Lower leg skin (tissue), 4 donors: Measurements from ENCODE around the gene NPRL2. TPM values are rescaled to one million over a fixed set of nuclear protein-coding genes. Genes with fewer than 3 reads are reported as not detected.

Experiments
- DNase-seq, 2 donors: peaks; one replicate each; pipeline ENCODE4 v3.0.0-alpha.2; 2019; ENCODE audit warnings: low spot score in 2 of 2
- H3K4me3 ChIP-seq: fragments of 200-600 bp; sonication (generic); 2 replicates; pipeline ENCODE4 v1.5.1; 2017; ENCODE audit warnings: mild to moderate bottlenecking, low read depth; ENCODE audit not compliant: poor library complexity, severe bottlenecking
- POLR2A ChIP-seq, 2 donors: fragments of 450-650 bp; IDR thresholded peaks; one replicate each; pipeline ENCODE4 v1.6.1; 2016 to 2017; ENCODE audit warnings: antibody characterized with exemption in 2 of 2, mild to moderate bottlenecking in 1 of 2, moderate library complexity in 1 of 2
- WGBS, 2 donors: methylation state at CpG; one replicate each; pipeline ENCODE4 v1.1.5; 2018; 5-methylcytosine and 5-hydroxymethylcytosine counted together
- intact Hi-C: fragments of 100-400 bp; cut with DNase I; formaldehyde crosslinking; loops from one replicate; pipeline ENCODE4 v1.15.0; 2023; ENCODE audit warnings: low total_unique reads
- total RNA-seq, 4 donors: library from RNA; depleted of rRNA; stranded (reverse); fragments of >200 nt; gene quantifications; one replicate each; pipeline ENCODE4 v1.1.0, GENCODE V29; 2016
- TF ChIP-seq, protein P1 (sequence below), 3 donors: fragments of 450-650 bp; IDR thresholded peaks; one replicate each; pipeline ENCODE4 v1.5.1; 2016; ENCODE audit warnings: antibody characterized with exemption in 3 of 3, mild to moderate bottlenecking in 3 of 3, moderate library complexity in 2 of 3

NPRL2 gene
- total RNA-seq, 4 donors from 2014 or later: 17.3 to 28.0 (median 23.2) TPM

DNA sequence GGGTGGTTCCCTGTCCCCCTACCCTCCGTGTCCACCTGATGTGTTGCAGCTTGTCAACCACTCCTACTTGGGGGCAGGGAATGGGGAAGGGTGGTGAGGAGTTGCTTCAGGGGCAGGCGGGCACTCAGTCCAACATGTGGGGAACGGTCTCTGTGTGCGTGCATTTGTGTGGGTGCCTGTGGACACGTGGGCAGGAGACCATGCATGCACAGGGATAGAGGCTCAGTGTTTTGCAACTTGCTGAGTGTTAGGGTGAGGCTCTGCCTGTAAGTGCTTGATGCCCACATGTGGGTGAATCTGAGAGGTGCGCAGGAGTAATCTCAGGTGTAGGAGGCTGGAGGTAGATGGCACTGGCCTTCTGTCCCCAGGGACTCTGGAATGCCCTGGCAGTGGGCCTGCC lies 33.2 kb upstream of the NPRL2 start:
- TF ChIP-seq, protein P1, sequence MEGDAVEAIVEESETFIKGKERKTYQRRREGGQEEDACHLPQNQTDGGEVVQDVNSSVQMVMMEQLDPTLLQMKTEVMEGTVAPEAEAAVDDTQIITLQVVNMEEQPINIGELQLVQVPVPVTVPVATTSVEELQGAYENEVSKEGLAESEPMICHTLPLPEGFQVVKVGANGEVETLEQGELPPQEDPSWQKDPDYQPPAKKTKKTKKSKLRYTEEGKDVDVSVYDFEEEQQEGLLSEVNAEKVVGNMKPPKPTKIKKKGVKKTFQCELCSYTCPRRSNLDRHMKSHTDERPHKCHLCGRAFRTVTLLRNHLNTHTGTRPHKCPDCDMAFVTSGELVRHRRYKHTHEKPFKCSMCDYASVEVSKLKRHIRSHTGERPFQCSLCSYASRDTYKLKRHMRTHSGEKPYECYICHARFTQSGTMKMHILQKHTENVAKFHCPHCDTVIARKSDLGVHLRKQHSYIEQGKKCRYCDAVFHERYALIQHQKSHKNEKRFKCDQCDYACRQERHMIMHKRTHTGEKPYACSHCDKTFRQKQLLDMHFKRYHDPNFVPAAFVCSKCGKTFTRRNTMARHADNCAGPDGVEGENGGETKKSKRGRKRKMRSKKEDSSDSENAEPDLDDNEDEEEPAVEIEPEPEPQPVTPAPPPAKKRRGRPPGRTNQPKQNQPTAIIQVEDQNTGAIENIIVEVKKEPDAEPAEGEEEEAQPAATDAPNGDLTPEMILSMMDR (IDR thresholded peaks at IDR 0.05): no peak
- no peak for TF ChIP-seq POLR2A (IDR thresholded peaks at IDR 0.05)
- WGBS, 2 donors: 55 to 60% methylated on average over 6 of the region's 6 CpGs
- intact Hi-C loops: no loop called here
- no peak overlapping the region for H3K4me3 ChIP-seq
- no peak for DNase-seq

DNA sequence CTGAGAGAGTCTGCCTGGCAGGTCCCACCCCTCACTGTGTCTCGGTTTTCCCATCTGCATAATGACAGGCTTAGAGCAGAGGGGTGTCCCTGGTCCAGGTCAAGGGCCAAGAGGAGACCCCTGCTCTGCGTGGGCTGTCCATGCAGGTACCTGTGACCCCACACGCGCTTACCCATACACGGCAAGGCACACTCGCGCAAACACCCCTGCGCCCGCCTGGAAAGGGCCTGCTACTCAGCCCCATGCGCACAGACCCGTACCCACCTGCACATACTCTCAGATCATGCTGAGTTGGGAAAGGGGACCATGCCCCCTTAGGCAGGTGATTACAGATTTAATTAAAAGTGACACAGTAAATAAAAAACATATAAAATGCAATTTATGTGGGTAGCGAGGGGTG lies 32.1 kb upstream of the NPRL2 start:
- intact Hi-C loops: no loop called here
- no peak for DNase-seq
- WGBS, 2 donors: 91% methylated on average over 12 of the region's 12 CpGs
- no peak overlapping the region for H3K4me3 ChIP-seq
- TF ChIP-seq, protein P1 (IDR thresholded peaks at IDR 0.05): no peak
- no peak for TF ChIP-seq POLR2A (IDR thresholded peaks at IDR 0.05)

GRCh38 chr3:50381383-50381782 lies 30.8 kb upstream of the NPRL2 start:
- intact Hi-C loops: no loop called here
- no peak for DNase-seq
- WGBS, 2 donors: 77 to 79% methylated on average over 2 to 4 of the region's 4 CpGs
- no peak overlapping the region for H3K4me3 ChIP-seq
- no peak for TF ChIP-seq POLR2A (IDR thresholded peaks at IDR 0.05)
- TF ChIP-seq, protein P1 (IDR thresholded peaks at IDR 0.05): no peak

- H3K4me3 ChIP-seq: no peak overlapping the region
- DNase-seq: no peak
- TF ChIP-seq POLR2A (IDR thresholded peaks at IDR 0.05): no peak
- TF ChIP-seq, protein P1 (IDR thresholded peaks at IDR 0.05): no peak
- intact Hi-C loops: no loop called here
- 84 to 85% methylated on average over 17 of the region's 17 CpGs for WGBS, 2 donors
These were observed 30.0 kb upstream of the NPRL2 start for GRCh38 chr3:50380405-50381085.

- 84 to 90% methylated on average over 17 of the region's 17 CpGs for WGBS, 2 donors
- H3K4me3 ChIP-seq: no peak overlapping the region
- intact Hi-C loops: no loop called here
- DNase-seq: no peak
- TF ChIP-seq, protein P1 (IDR thresholded peaks at IDR 0.05): no peak
- no peak for TF ChIP-seq POLR2A (IDR thresholded peaks at IDR 0.05)
These were observed 28.2 kb upstream of the NPRL2 start for GRCh38 chr3:50378757-50379156.

DNA sequence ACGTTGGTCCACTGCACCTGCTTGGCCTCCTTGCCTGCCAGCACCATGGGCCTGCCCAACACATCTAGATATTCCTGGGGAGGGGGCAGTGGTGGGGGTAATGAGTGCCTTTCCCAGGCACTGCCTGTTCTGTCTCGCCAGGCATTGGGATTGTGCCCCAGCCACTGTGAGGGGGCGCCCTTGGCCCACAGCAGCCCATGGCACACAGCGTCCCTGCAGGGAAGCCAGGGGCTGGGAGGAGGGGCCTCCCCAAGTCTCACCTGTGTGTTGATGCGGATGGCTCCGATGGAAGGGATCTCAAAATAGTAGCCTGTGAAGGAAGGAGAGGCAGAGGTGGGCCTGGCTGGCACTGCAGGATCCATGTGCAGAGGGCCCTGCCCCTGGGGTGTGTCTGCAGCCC lies 27.4 kb upstream of the NPRL2 start:
- intact Hi-C loops: no loop called here
- WGBS, 2 donors: 83 to 86% methylated on average over 6 of the region's 6 CpGs
- no peak for TF ChIP-seq POLR2A (IDR thresholded peaks at IDR 0.05)
- TF ChIP-seq, protein P1 (IDR thresholded peaks at IDR 0.05): no peak
- DNase-seq: no peak
- H3K4me3 ChIP-seq: no peak overlapping the region
